Measurements from ENCODE around the gene APMAP.

The APMAP gene

GRCh38 chr20:25032065-25032477 lies 39.5 kb upstream of the APMAP start:
- no peak for DNase-seq (ENCODE audit: low read depth)
- H3K4me3 ChIP-seq (replicated peaks; ENCODE audit: low read depth, low read length), result no peak overlapping the region
- TF ChIP-seq CTCF (IDR thresholded peaks at IDR 0.05; ENCODE audit: low read length, missing control alignments), result no peak

- no peak for DNase-seq (ENCODE audit: low read depth)
- H3K4me3 ChIP-seq (replicated peaks; ENCODE audit: low read depth, low read length), result no peak overlapping the region
- no peak for TF ChIP-seq CTCF (IDR thresholded peaks at IDR 0.05; ENCODE audit: low read length, missing control alignments)
These were observed 38.7 kb upstream of the APMAP start for GRCh38 chr20:25031241-25031640.

- no peak for TF ChIP-seq CTCF (IDR thresholded peaks at IDR 0.05; ENCODE audit: low read length, missing control alignments)
- no peak overlapping the region for H3K4me3 ChIP-seq (replicated peaks; ENCODE audit: low read depth, low read length)
- DNase-seq (ENCODE audit: low read depth), result no peak
These were observed 38.2 kb upstream of the APMAP start for GRCh38 chr20:25030649-25031207.

- H3K4me3 ChIP-seq (replicated peaks; ENCODE audit: low read depth, low read length), result no peak overlapping the region
- DNase-seq (ENCODE audit: low read depth), result no peak
- no peak for TF ChIP-seq CTCF (IDR thresholded peaks at IDR 0.05; ENCODE audit: low read length, missing control alignments)
These were observed 37.6 kb upstream of the APMAP start for GRCh38 chr20:25030007-25030648.

GRCh38 chr20:25025986-25026605 lies 33.5 kb upstream of the APMAP start:
- DNase-seq (ENCODE audit: low read depth), result no peak
- no peak overlapping the region for H3K4me3 ChIP-seq (replicated peaks; ENCODE audit: low read depth, low read length)
- TF ChIP-seq CTCF (IDR thresholded peaks at IDR 0.05; ENCODE audit: low read length, missing control alignments), result no peak

- H3K4me3 ChIP-seq (replicated peaks; ENCODE audit: low read depth, low read length), result no peak overlapping the region
- DNase-seq (ENCODE audit: low read depth), result no peak
These were observed 32.7 kb upstream of the APMAP start for GRCh38 chr20:25025091-25025861.

More at GRCh38 chr20:25025091-25025861, 32.7 kb upstream of the APMAP start:
- no peak for TF ChIP-seq CTCF (IDR thresholded peaks at IDR 0.05; ENCODE audit: low read length, missing control alignments)

Data from fibroblast of pulmonary artery (primary cell).